BJ (cell line): ENCODE data around the gene ADARB2. TPM values are rescaled to one million over a fixed set of nuclear protein-coding genes. Genes with fewer than 3 reads are reported as not detected.

Experiments
- CTCF ChIA-PET: fragments of 350-600 bp; formaldehyde crosslinking; extraction: SDS; loops from one replicate; lab custom pipeline; 2021; ENCODE audit warnings: antibody characterized with exemption, inconsistent platforms; lab: Yijun Ruan, JAX
- POLR2A ChIA-PET: fragments of 300-600 bp; sonication (Branson Sonifier 250); formaldehyde crosslinking; extraction: SDS; loops from one replicate; lab custom pipeline; 2021; ENCODE audit warnings: antibody characterized with exemption; lab: Charles Lee
- DNase-seq: peaks from one replicate; pipeline ENCODE4 v3.0.0-alpha.2; 2011; ENCODE audit warnings: low read depth
- H3K27me3 ChIP-seq: 2 replicates; pipeline ENCODE4 v1.6.0; 2011; ENCODE audit warnings: low read length; ENCODE audit not compliant: control insufficient read depth, insufficient read depth
- H3K36me3 ChIP-seq: 2 replicates; pipeline ENCODE4 v1.5.1; 2011; ENCODE audit warnings: low read length; ENCODE audit not compliant: control insufficient read depth, insufficient read depth
- H3K4me3 ChIP-seq: 2 replicates; pipeline ENCODE4 v1.5.1; 2011; ENCODE audit warnings: low read depth, mild to moderate bottlenecking, control low read depth, low read length
- CTCF ChIP-seq: IDR thresholded peaks from 2 replicates; pipeline ENCODE4 v1.5.1; 2011; ENCODE audit warnings: low read depth, mild to moderate bottlenecking, control low read depth, inconsistent platforms, low read length, moderate library complexity; ENCODE audit not compliant: insufficient read depth
- polyA plus RNA-seq: library from polyadenylated mRNA; depleted of rRNA; stranded (reverse); fragments of >200 nt; gene quantifications from 2 replicates; pipeline ENCODE4 v1.2.3, GENCODE V29; 2011

Gene ADARB2
- polyA plus RNA-seq, 1 experiment = not detected

- Histone ChIP-seq H3K4me3 (no peak overlapping the region), H3K36me3 (no peaks in the 10 kb centered on the region), H3K27me3 (no peaks in the 10 kb centered on the region)
- CTCF ChIA-PET = no interaction called here
- POLR2A ChIA-PET = no interaction called here
- no peak for DNase-seq
- no peak for TF ChIP-seq CTCF
Measured at GRCh38 chr10:1204434-1205326, 532.6 kb downstream of the ADARB2 start.

- no peak for DNase-seq
- no peak for TF ChIP-seq CTCF
- ChIA-PET POLR2A (no interaction called here), CTCF (no interaction called here)
- H3K4me3 ChIP-seq = no peak overlapping the region
- no peaks in the 10 kb centered on the region for H3K36me3 ChIP-seq
- H3K27me3 ChIP-seq = no peaks in the 10 kb centered on the region
Measured at GRCh38 chr10:1203704-1204103, 533.6 kb downstream of the ADARB2 start.

GRCh38 chr10:1203216-1203615 lies 534.1 kb downstream of the ADARB2 start:
- no peaks in the 10 kb centered on the region for H3K36me3 ChIP-seq
- no peak for TF ChIP-seq CTCF
- H3K4me3 ChIP-seq = no peak overlapping the region
- POLR2A ChIA-PET = no interaction called here
- H3K27me3 ChIP-seq = no peaks in the 10 kb centered on the region
- DNase-seq = no peak
- CTCF ChIA-PET = no interaction called here

- CTCF ChIA-PET = no interaction called here
Measured at GRCh38 chr10:1202343-1202742, 535.0 kb downstream of the ADARB2 start.

More at GRCh38 chr10:1202343-1202742, 535.0 kb downstream of the ADARB2 start:
- no peak for DNase-seq
- no peaks in the 10 kb centered on the region for H3K36me3 ChIP-seq
- no peak for TF ChIP-seq CTCF
- H3K4me3 ChIP-seq = no peak overlapping the region
- H3K27me3 ChIP-seq = no peaks in the 10 kb centered on the region
- POLR2A ChIA-PET = no interaction called here
